ENCODE measurements around the gene ETV6. TPM values are rescaled to one million over a fixed set of nuclear protein-coding genes. Genes with fewer than 3 reads are reported as not detected.

ETV6 gene
- total RNA-seq, 4 donors from 2014 or later = 7.6 to 45.5 (median 8.2) TPM

DNA sequence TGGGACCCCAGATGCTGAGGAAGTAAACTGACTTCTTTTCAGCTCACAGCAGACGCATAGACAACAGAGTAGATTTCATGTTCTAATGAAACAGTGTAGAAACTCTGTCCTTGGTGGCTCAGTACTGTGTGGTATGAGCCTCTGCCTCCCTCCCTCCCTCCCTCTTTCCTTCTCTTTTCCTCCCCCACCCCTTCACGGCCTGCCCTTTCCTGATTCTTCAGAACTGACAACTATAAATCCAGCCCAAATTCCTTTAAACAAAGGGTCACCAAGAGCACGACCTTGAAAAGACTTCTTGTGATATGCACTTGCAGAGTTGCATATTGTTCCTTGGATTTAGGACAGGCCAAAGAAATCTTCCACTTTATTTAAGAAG lies 164.0 kb downstream of the ETV6 start:
- Histone ChIP-seq H3K4me1 (peaks cover 0 to 7% of the 10 kb centered on the region in 2 donors), H3K27ac (peak overlapping the region; percentile 76 to 79), H3K27me3 (no peaks in the 10 kb centered on the region), H3K36me3 (no peaks in the 10 kb centered on the region), H3K4me3 (peak overlapping the region in 1 of 2 donors; percentile 12), H3K9me3 (no peaks in the 10 kb centered on the region)
- TF ChIP-seq POLR2A (IDR thresholded peaks at IDR 0.05) (no peak), CTCF (IDR thresholded peaks at IDR 0.05) (no peak)
- intact Hi-C loops (cut with DNase I; ENCODE audit: low total_unique reads) = no loop called here
- DNase-seq = no peak

DNA sequence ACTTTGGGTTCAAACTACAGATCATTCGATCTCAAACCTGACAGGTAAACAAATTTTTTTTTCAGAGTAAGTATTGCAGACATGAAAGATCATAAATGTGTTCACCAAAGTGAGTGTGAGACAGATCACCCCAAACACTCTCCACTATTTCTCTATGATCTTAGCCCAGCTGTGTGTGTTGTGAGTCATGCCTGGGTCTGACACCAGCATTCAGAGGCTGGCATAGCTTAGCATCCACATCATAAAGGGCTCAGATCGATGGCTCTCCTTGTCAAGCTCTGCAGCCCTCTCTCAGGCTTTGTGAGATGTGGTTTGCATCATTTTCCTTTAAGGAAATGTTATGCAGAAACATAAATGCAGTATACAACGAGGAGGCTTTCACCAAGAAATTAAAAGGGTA lies 164.9 kb downstream of the ETV6 start:
- Histone ChIP-seq H3K27ac (peak overlapping the region in 1 of 2 donors; percentile 79), H3K27me3 (no peaks in the 10 kb centered on the region), H3K9me3 (no peaks in the 10 kb centered on the region), H3K4me1 (peaks cover 0 to 7% of the 10 kb centered on the region in 2 donors), H3K4me3 (no peak overlapping the region), H3K36me3 (no peaks in the 10 kb centered on the region)
- no peak for DNase-seq
- intact Hi-C loops (cut with DNase I; ENCODE audit: low total_unique reads) = no loop called here
- no peak for TF ChIP-seq POLR2A (IDR thresholded peaks at IDR 0.05)
- TF ChIP-seq CTCF (IDR thresholded peaks at IDR 0.05) = no peak

DNA sequence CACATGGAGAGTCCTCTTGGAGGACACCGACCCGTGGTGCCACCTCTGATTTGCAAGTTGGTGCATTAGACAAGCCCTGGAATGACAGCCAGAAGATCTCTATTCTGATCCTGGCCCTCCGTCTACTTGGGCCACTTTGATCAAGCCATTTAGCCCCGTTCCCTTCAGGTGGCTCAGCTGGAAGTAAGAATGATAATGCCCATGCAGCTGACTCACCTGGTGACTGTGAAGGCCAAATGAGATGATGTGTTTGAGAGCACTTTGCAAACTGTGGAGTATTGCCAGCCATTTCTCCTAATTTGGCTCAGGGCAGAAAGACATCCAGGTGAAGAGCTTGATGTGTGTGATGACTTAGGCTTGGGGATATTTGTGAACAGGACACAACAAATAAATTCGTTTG lies 165.9 kb downstream of the ETV6 start:
- H3K27ac ChIP-seq = no peak overlapping the region
- intact Hi-C loops (cut with DNase I; ENCODE audit: low total_unique reads) = no loop called here
- DNase-seq = no peak
- H3K36me3 ChIP-seq = no peaks in the 10 kb centered on the region
- TF ChIP-seq POLR2A (IDR thresholded peaks at IDR 0.05) = no peak
- TF ChIP-seq CTCF (IDR thresholded peaks at IDR 0.05) = no peak
- no peaks in the 10 kb centered on the region for H3K27me3 ChIP-seq
- peaks cover 0 to 7% of the 10 kb centered on the region in 2 donors for H3K4me1 ChIP-seq
- H3K4me3 ChIP-seq = no peak overlapping the region
- H3K9me3 ChIP-seq = no peaks in the 10 kb centered on the region

DNA sequence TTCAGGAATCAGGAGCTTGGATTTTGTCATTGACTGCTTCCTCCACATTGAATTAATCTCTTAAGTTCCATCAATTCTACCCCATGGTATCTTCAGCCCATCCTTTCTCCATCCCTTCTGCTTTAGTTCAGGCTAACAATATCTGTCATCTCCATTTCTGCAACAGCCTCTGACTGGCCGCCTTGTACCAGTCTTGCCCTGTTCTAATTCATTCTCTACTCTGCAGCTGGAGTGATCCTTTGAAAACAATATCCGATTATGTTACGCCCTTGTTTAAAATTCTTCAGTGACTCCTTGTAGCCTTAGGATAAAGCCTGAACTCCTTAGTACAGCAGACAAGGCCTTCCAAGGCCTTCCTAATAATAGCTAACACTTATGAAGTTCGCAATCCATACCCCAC lies 170.2 kb downstream of the ETV6 start:
- H3K27me3 ChIP-seq = no peaks in the 10 kb centered on the region
- intact Hi-C loops (cut with DNase I; ENCODE audit: low total_unique reads) = no loop called here
- H3K4me3 ChIP-seq = no peak overlapping the region
- H3K36me3 ChIP-seq = no peaks in the 10 kb centered on the region
- H3K9me3 ChIP-seq = no peaks in the 10 kb centered on the region
- TF ChIP-seq POLR2A (IDR thresholded peaks at IDR 0.05) (no peak), CTCF (IDR thresholded peaks at IDR 0.05) (no peak)
- no peaks in the 10 kb centered on the region for H3K4me1 ChIP-seq
- no peak for DNase-seq
- no peak overlapping the region for H3K27ac ChIP-seq

- no peak for DNase-seq
- intact Hi-C loops (cut with DNase I; ENCODE audit: low total_unique reads) = no loop called here
- no peaks in the 10 kb centered on the region for H3K9me3 ChIP-seq
- no peaks in the 10 kb centered on the region for H3K4me1 ChIP-seq
- no peak overlapping the region for H3K4me3 ChIP-seq
- H3K27ac ChIP-seq = no peak overlapping the region
- no peaks in the 10 kb centered on the region for H3K27me3 ChIP-seq
- no peak for TF ChIP-seq POLR2A (IDR thresholded peaks at IDR 0.05)
- no peak for TF ChIP-seq CTCF (IDR thresholded peaks at IDR 0.05)
- H3K36me3 ChIP-seq = no peaks in the 10 kb centered on the region
These were observed 171.0 kb downstream of the ETV6 start for GRCh38 chr12:11820476-11820875.

Measured in uterus (tissue), 4 donors.